Measurements from ENCODE around the gene TTYH1.
A peak's percentile ranks its signal among the peaks of the same experiment; 100 is the strongest.
"Not testable (repeated sequence)": the region's sequence is repeated elsewhere in the genome, so short reads cannot be mapped to it uniquely, and the experiment has no call there.

TTYH1 gene

GRCh38 chr19:54446349-54446748 is 31.1 kb downstream of the TTYH1 start:
- DNase-seq (ENCODE audit: low read depth): not testable (repeated sequence)

DNA sequence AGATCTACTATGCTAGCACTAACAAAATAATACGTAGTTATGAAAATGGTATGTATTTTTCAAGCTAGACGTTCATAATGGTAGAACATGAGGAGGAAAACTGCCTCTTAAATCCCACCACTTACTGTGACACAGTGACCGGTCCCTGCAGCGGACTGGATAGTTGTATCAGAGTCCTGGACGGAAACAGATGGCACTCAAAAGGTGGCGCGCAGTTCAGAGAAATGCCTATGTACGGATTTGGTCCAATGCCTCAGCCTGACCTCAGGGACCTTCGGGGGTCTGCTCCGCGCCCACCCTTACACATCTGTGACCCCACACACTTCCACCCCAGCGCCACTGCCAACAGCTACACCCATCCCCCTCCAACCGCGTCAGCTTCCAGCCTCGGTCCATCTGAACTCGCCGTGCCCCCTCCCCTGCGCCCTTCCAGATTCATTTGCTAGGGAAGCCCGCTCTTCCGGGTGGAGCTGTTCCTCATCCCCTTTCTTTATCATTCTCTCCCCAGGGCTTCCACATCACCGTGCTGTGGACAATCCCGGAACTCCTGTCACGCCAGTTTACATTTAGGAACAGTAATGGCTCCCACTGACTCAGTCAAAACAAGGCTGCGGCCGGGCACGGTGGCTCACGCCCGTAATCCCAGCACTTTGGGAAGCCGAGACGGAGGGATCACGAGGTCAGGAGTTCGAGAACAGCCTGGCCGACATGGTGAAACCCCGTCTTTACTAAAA is 32.9 kb downstream of the TTYH1 start:
- DNase-seq (ENCODE audit: low read depth): peak; percentile 21

DNA sequence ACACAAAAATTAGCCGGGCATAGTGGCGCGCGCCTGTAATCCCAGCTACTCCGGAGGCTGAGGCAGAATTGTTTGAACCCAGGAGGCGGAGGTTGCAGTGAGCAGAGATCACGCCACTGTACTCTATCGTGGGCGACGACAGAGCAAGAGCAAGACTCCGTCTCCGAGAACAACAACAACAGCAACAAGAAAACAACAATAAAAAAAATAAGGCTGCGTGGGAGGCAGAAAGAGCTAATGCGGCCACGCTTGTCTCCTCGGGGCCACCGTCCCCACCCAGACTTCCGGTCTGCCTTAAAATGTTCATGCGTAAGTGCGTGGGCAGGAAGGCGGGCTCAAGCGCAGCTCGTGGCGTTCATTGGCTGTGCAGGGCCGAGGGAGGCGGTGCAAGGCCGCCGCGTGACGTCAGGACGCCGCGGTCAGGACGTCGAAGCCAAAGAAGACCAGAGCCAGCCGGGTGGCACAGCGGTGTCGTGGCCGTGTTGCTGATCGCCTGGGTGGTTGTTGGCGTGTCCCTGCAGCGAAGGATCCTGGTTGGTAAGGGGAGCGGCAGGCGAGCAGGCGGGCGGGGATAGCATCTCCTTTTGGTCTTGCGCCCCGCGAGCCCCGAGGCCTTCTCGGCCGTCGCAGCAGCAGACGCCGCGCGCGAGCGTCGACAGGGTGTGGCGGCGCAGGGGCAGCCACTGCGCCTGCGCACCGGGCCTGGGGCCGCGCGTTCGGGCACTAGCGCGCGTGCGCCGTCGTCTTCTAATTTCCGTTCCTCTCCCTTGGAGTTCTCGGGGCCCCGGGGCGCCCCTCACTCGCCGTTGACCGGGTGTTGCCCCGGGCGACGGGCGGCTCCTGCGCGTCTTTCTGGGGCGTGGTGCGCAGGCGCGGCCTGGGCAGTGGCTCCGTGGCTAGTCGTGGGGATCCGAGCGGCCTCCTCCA is 33.8 kb downstream of the TTYH1 start, which contains the start of gene LENG8:
Gene LENG8 (plus strand): TSS at position 426 of the 927 bp plus-strand sequence. CDS start 2,146 bp downstream, outside the sequence.
- DNase-seq (ENCODE audit: low read depth): peak; percentile 86

DNA sequence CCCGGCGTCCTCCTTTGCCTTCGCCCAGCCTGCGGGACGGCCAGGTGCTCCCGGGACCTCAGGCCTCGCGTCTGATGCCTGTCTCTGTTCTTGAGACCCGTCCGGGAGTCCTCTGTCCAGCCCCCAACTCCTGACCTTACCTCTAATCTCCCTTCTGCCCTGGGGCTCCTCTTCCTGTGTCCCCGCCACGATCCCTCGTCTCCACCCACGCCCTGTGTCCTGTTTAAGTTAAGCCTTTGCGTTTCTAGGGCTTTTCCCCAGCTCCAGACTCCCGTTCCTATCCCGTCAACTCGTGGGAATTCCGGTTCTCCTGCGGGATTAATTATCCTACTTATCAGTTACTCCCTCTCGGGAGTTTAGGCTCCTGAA is 34.4 kb downstream of the TTYH1 start:
- DNase-seq (ENCODE audit: low read depth): no peak

- DNase-seq (ENCODE audit: low read depth): no peak
Observed at GRCh38 chr19:54451331-54451871, 36.1 kb downstream of the TTYH1 start.

GRCh38 chr19:54451997-54452396 is 36.7 kb downstream of the TTYH1 start:
- DNase-seq (ENCODE audit: low read depth): no peak

GRCh38 chr19:54452626-54453025 is 37.4 kb downstream of the TTYH1 start:
- no peak for DNase-seq (ENCODE audit: low read depth)

DNA sequence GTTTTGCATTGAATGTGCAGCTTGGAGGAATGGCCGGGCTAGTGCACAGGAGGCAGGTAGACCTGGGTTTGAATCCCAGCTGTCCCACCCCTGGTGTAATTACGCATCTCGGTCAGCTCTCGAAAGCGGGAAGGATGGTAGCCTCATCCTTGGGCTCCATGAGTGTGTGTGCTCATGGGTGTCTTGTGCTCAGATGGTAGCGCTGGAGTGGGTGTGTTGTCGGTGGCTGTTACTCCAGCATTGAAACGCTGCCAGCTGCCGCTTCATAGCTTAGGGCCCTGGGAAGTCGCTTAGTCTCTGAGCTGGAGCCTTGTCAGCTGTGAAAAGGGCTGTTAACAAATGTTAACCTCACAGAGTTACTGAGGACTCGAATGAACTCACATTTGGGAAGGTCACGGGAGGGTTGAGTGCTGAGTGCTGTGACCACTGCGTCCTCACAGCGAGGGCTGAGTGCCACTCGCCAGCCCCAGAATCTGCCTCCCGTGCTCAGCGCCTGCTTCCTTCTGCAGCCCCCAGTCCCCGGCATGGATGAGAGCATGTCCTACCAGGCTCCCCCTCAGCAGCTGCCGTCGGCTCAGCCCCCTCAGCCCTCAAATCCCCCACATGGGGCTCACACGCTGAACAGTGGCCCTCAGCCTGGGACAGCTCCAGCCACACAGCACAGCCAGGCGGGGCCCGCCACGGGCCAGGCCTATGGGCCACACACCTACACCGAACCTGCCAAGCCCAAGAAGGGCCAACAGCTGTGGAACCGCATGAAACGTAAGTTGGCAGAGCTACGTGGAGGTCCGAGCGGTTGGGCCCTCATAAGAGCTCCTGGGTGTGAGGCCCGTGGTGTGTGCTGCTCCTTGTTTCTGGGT is 38.9 kb downstream of the TTYH1 start:
- no peak for DNase-seq (ENCODE audit: low read depth)

GRCh38 chr19:54454781-54455675 is 39.8 kb downstream of the TTYH1 start:
- no peak for DNase-seq (ENCODE audit: low read depth)

DNA sequence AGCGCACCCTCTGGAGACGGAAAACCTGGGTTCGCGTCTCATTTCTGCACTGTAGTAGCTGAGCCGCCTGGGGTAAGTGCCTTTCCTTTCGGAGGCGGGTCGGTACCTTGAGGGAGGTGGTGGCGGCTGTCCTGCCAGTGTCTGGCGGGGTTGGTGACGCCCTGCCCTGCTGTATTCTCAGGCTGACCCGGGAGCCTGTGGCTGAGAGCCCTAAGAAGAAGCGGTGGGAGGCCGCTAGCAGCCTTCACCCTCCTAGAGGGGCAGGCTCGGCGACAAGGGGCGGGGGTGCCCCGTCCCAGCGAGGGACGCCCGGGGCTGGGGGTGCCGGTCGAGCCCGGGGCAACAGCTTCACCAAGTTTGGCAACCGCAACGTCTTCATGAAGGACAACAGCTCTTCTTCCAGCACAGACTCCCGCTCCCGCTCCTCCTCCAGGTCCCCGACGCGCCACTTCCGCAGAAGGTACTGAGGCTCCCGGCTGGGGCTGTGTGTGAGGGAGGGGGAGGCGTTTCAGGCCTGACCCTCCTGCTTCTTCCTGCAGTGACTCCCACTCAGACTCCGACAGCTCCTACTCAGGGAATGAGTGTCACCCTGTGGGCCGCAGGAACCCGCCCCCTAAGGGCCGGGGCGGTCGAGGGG is 40.6 kb downstream of the TTYH1 start:
- DNase-seq (ENCODE audit: low read depth): no peak

DNA sequence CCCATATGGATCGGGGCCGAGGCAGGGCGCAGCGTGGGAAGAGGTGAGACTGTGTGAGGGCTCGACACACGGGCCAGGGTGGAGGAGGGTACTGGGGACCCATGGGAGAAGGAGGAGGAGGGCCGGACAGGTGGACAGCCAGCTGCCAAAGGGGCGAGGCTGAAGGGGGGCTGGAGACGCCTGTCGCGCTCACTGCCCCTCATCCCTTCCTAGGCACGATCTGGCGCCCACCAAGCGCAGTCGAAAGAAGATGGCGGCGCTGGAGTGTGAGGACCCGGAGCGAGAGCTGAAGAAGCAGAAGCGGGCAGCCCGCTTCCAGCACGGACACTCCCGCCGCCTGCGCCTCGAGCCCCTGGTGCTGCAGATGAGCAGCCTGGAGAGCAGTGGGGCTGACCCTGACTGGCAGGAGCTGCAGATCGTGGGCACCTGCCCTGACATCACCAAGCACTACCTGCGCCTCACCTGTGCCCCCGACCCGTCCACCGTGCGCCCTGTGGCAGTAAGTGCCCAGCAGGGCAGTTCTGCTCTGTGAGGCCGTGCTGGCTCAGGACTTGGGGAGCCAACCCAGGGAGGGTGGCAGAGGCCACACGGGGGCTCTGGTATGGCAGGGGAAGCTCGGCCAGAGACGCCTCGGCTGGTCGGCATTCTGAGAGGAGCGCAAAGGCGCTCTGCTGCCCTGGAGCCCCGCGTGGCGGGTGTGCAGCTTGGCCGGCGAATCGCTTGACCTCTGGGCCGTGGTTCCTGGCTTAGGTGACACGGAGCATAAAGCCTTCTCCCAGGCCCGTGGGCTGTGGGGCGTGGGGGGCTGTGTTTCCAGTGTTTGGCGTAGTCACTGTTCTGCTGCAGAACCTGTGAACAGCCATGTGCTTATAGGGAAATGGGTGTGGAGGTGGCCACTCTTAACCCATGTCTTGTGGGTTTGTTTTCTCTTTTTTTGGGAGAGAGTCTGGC is 41.4 kb downstream of the TTYH1 start:
- no peak for DNase-seq (ENCODE audit: low read depth)

DNA sequence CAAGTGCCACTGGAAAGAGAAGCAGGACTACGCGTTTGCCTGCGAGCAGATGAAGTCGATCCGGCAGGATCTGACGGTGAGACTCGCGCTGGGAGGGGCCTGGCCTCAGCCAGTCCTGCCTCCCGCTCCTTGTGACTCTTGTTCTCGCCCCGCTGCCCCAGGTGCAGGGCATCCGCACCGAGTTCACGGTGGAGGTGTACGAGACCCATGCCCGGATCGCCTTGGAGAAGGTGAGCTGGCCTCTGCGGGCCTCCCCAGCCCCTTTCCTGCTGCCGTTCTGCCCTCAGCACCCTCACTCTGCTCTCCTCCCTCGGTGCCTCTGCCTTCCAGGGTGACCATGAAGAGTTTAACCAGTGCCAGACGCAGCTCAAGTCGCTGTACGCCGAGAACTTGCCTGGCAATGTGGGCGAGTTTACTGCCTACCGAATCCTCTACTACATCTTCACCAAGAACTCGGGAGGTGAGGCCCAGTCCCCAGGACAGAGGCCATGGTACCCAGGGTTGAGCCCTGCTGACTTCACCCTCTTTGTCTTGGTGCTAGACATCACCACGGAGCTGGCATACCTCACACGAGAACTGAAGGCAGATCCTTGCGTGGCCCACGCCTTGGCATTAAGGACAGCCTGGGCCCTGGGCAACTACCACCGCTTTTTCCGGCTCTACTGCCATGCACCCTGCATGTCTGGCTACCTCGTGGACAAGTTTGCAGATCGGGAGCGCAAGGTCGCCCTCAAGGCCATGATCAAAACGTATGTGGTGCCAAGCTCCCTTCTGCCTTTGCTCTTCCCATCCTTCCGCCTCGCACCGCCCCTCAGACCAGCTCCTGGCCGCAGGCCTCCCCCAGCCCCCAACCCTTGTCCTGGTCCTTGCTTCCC is 42.7 kb downstream of the TTYH1 start:
- DNase-seq (ENCODE audit: low read depth): no peak

DNA sequence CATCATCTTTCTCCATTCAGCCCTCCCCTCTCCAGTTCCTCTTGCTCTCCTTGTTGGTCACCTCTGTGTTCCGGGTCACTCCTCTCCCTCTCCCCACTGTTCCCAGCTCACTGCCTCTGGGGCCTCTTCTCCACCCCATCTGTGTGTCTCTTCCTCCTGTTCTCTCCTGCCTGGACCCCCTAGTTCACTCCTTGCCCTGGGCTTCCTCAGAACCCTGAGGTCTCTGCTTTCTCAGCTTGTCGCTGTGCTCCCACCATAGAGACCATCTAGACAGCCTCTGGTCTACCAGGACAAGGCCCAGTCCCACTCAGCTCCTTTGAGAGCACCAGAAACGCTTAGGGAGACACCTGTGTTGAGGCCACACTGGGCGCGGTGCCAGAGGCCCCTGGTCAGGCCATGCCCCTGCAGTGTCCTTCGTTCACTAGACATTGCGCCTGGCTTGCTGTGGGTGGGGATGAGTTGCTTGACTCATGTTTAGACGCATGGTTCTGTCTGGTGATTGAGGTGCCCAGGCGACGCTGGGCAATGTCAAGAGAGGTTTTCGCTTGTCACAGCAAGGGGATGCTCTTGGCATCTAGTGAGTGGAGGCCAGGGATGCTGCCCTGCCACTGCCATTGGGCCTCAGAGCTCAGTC is 43.5 kb downstream of the TTYH1 start:
- DNase-seq (ENCODE audit: low read depth): no peak

GRCh38 chr19:54459282-54460229 is 44.3 kb downstream of the TTYH1 start:
- DNase-seq (ENCODE audit: low read depth): no peak

GRCh38 chr19:54460230-54461005 is 45.2 kb downstream of the TTYH1 start:
- DNase-seq (ENCODE audit: low read depth): no peak

- no peak for DNase-seq (ENCODE audit: low read depth)
Observed at GRCh38 chr19:54461210-54461609, 45.9 kb downstream of the TTYH1 start.

Data from stimulated activated CD8-positive, alpha-beta memory T cell treated with anti-CD3 and anti-CD28 coated beads, Interleukin-7, amount 100 ng/mL, for 24 hours (primary cell).